ENCODE results near the gene METTL1. TPM values are rescaled to one million over a fixed set of nuclear protein-coding genes. Genes with fewer than 3 reads are reported as not detected.

Gene METTL1
- polyA plus RNA-seq, 1 experiment, result 20.1 TPM

- ChIA-PET CTCF (interaction anchor here (0.9 to 1.9 kb wide), 3 partner anchors 14 to 40 kb away, joined by 3 to 6 read pairs (median 6); partner anchors contain the start of gene TSFM), POLR2A (no interaction called here)
- Histone ChIP-seq H3K9me3 (ENCODE audit: control insufficient read depth, insufficient read depth, low read length) (no peaks in the 10 kb centered on the region), H3K27ac (ENCODE audit: low read depth, low read length) (no peak overlapping the region), H3K4me3 (ENCODE audit: low read depth, low read length) (no peak overlapping the region), H3K27me3 (ENCODE audit: control insufficient read depth, insufficient read depth, low read length) (no peaks in the 10 kb centered on the region)
- no peak for TF ChIP-seq CTCF (IDR thresholded peaks at IDR 0.05; ENCODE audit: low read depth, low read length)
- no peak for DNase-seq (ENCODE audit: low read depth, low spot score)
Measured at GRCh38 chr12:57796996-57797395, 25.1 kb upstream of the METTL1 start.

GRCh38 chr12:57795354-57795753 is 23.4 kb upstream of the METTL1 start:
- no peak overlapping the region for H3K27ac ChIP-seq (ENCODE audit: low read depth, low read length)
- ChIA-PET POLR2A (no interaction called here), CTCF (interaction anchor here (0.6 kb wide), 1 partner anchor 10 kb away, joined by 6 read pairs; no protein-coding TSS in a partner anchor)
- no peak for TF ChIP-seq CTCF (IDR thresholded peaks at IDR 0.05; ENCODE audit: low read depth, low read length)
- DNase-seq (ENCODE audit: low read depth, low spot score), result no peak
- no peak overlapping the region for H3K4me3 ChIP-seq (ENCODE audit: low read depth, low read length)
- H3K27me3 ChIP-seq (ENCODE audit: control insufficient read depth, insufficient read depth, low read length), result no peaks in the 10 kb centered on the region
- no peaks in the 10 kb centered on the region for H3K9me3 ChIP-seq (ENCODE audit: control insufficient read depth, insufficient read depth, low read length)

- no peak overlapping the region for H3K4me3 ChIP-seq (ENCODE audit: low read depth, low read length)
- no peaks in the 10 kb centered on the region for H3K27me3 ChIP-seq (ENCODE audit: control insufficient read depth, insufficient read depth, low read length)
- no peak overlapping the region for H3K27ac ChIP-seq (ENCODE audit: low read depth, low read length)
- no peak for TF ChIP-seq CTCF (IDR thresholded peaks at IDR 0.05; ENCODE audit: low read depth, low read length)
- H3K9me3 ChIP-seq (ENCODE audit: control insufficient read depth, insufficient read depth, low read length), result no peaks in the 10 kb centered on the region
- CTCF ChIA-PET, result interaction anchor here (1.2 to 3.0 kb wide), 4 partner anchors 9 to 111 kb away, joined by 4 to 24 read pairs (median 15); partner anchors contain the start of gene TSFM
- POLR2A ChIA-PET, result interaction anchor here (0.6 to 1.0 kb wide), 2 partner anchors 36 to 52 kb away, joined by 3 to 12 read pairs; partner anchors contain the start of gene CTDSP2
- DNase-seq (ENCODE audit: low read depth, low spot score), result no peak
Measured at GRCh38 chr12:57793920-57794319, 22.0 kb upstream of the METTL1 start.

GRCh38 chr12:57783861-57784260 is 12.0 kb upstream of the METTL1 start:
- CTCF ChIA-PET, result interaction anchor here (1.3 to 2.4 kb wide), 4 partner anchors 9 to 27 kb away, joined by 6 to 20 read pairs (median 10); partner anchors contain the start of gene CYP27B1
- POLR2A ChIA-PET, result no interaction called here
- DNase-seq (ENCODE audit: low read depth, low spot score), result no peak
- H3K9me3 ChIP-seq (ENCODE audit: control insufficient read depth, insufficient read depth, low read length), result no peaks in the 10 kb centered on the region; the same call in 1 of the 2 replicates
- TF ChIP-seq CTCF (IDR thresholded peaks at IDR 0.05; ENCODE audit: low read depth, low read length), result no peak
- H3K4me3 ChIP-seq (ENCODE audit: low read depth, low read length), result no peak overlapping the region
- no peak overlapping the region for H3K27ac ChIP-seq (ENCODE audit: low read depth, low read length)
- no peaks in the 10 kb centered on the region for H3K27me3 ChIP-seq (ENCODE audit: control insufficient read depth, insufficient read depth, low read length)

GRCh38 chr12:57783466-57783801 is 11.5 kb upstream of the METTL1 start:
- ChIA-PET CTCF (interaction anchor here (0.6 to 2.4 kb wide), 20 partner anchors 9 to 1618 kb away, joined by 3 to 20 read pairs (median 4); partner anchors contain the start of genes CYP27B1, EEF1AKMT3 and METTL1), POLR2A (interaction anchor here (0.6 kb wide), 2 partner anchors 90 to 95 kb away, joined by 3 to 11 read pairs; no protein-coding TSS in a partner anchor)
- DNase-seq (ENCODE audit: low read depth, low spot score), result no peak
- Histone ChIP-seq H3K27ac (ENCODE audit: low read depth, low read length) (no peak overlapping the region), H3K27me3 (ENCODE audit: control insufficient read depth, insufficient read depth, low read length) (no peaks in the 10 kb centered on the region), H3K9me3 (ENCODE audit: control insufficient read depth, insufficient read depth, low read length) (no peaks in the 10 kb centered on the region; the same call in 1 of the 2 replicates), H3K4me3 (ENCODE audit: low read depth, low read length) (peak overlapping the region; percentile 100)
- TF ChIP-seq CTCF (IDR thresholded peaks at IDR 0.05; ENCODE audit: low read depth, low read length), result no peak

All from AG04450 (cell line).